Sciatic nerve (tissue), 2 donors: Measurements from ENCODE around the gene HDAC4. TPM values are rescaled to one million over a fixed set of nuclear protein-coding genes. Genes with fewer than 3 reads are reported as not detected.

Source experiments
- ATAC-seq: fragments of 200-7000 bp; cut with Tn5 transposase; one replicate; pipeline ENCODE4 v1.9.1; 2020; ENCODE audit warnings: mild to moderate bottlenecking, moderate library complexity
- DNase-seq: peaks from one replicate; pipeline ENCODE4 v3.0.0-alpha.2; 2020; ENCODE audit warnings: low spot score
- intact Hi-C: fragments of 100-400 bp; cut with DNase I; formaldehyde crosslinking; loops from one replicate; pipeline ENCODE4 v1.14.2; 2022
- total RNA-seq: library from RNA; stranded (reverse); fragmentation: NEBNext Ultra II Directional; extraction: Animal tissue kit (Norgen Biotek cat#: 25700); gene quantifications from one replicate; pipeline ENCODE4 v1.2.1, GENCODE V29; 2021
- donor health status: DM: no; HTN: no; CAD: no.
- donor health status: DM: no; HTN: no; CAD: no.

The HDAC4 gene
- total RNA-seq, 1 donor from 2014 or later, result 99.5 TPM

- ATAC-seq (no peak), DNase-seq (peak; percentile 65)
- intact Hi-C loops, result no loop called here
These were observed 202.6 kb downstream of the HDAC4 start for GRCh38 chr2:239198221-239198620.

GRCh38 chr2:239197146-239197545 is 203.7 kb downstream of the HDAC4 start:
- intact Hi-C loops, result no loop called here
- DNase-seq (peak; percentile 60), ATAC-seq (no peak)

GRCh38 chr2:239196474-239197021 is 204.3 kb downstream of the HDAC4 start:
- ATAC-seq (no peak), DNase-seq (peak; percentile 58)
- intact Hi-C loops, result no loop called here

GRCh38 chr2:239195992-239196391 is 204.8 kb downstream of the HDAC4 start:
- ATAC-seq, result no peak
- intact Hi-C loops, result no loop called here
- no peak for DNase-seq

- DNase-seq, result peak; percentile 68
- ATAC-seq, result peak; percentile 68
- intact Hi-C loops, result no loop called here
These were observed 205.4 kb downstream of the HDAC4 start for GRCh38 chr2:239195318-239195871.

- DNase-seq, result peak; percentile 73
- intact Hi-C loops, result no loop called here
- ATAC-seq, result peak; percentile 48
These were observed 206.0 kb downstream of the HDAC4 start for GRCh38 chr2:239194731-239195317.

GRCh38 chr2:239193925-239194677 is 206.7 kb downstream of the HDAC4 start:
- ATAC-seq (peak; percentile 5), DNase-seq (peak; percentile 60)
- intact Hi-C loops, result no loop called here

- ATAC-seq, result peak; percentile 20
- peak; percentile 60 for DNase-seq
- intact Hi-C loops, result no loop called here
These were observed 207.4 kb downstream of the HDAC4 start for GRCh38 chr2:239193401-239193811.

- ATAC-seq, result no peak
- DNase-seq, result peak; percentile 42
- intact Hi-C loops, result no loop called here
These were observed 207.8 kb downstream of the HDAC4 start for GRCh38 chr2:239192975-239193374.

GRCh38 chr2:239192456-239192855 is 208.4 kb downstream of the HDAC4 start:
- ATAC-seq (no peak), DNase-seq (peak; percentile 38)
- intact Hi-C loops, result no loop called here

GRCh38 chr2:239190921-239191885 is 209.6 kb downstream of the HDAC4 start:
- peak; percentile 52 for DNase-seq
- intact Hi-C loops, result no loop called here
- no peak for ATAC-seq

GRCh38 chr2:239190361-239190760 is 210.5 kb downstream of the HDAC4 start:
- intact Hi-C loops, result no loop called here
- peak; percentile 42 for DNase-seq
- ATAC-seq, result no peak

- intact Hi-C loops, result no loop called here
- peak; percentile 60 for DNase-seq
These were observed 211.1 kb downstream of the HDAC4 start for GRCh38 chr2:239189711-239190131.

GRCh38 chr2:239188536-239188935 is 212.3 kb downstream of the HDAC4 start:
- peak; percentile 39 for DNase-seq
- intact Hi-C loops, result no loop called here
- no peak for ATAC-seq

More at GRCh38 chr2:239189711-239190131, 211.1 kb downstream of the HDAC4 start:
- no peak for ATAC-seq

GRCh38 chr2:239187464-239188253 is 213.2 kb downstream of the HDAC4 start:
- DNase-seq (peak; percentile 44), ATAC-seq (no peak)
- intact Hi-C loops, result no loop called here

- intact Hi-C loops, result no loop called here
- DNase-seq (peak; percentile 35), ATAC-seq (no peak)
These were observed 214.1 kb downstream of the HDAC4 start for GRCh38 chr2:239186516-239187357.
